HG03439 (cell line): ENCODE results near the gene WBP4.
"Not testable (repeated sequence)": the region's sequence is repeated elsewhere in the genome, so short reads cannot be mapped to it uniquely, and the experiment has no call there.

Source experiments
- ATAC-seq: cut with Tn5 transposase; IDR thresholded peaks from one replicate; pipeline ENCODE4 v1.9.1; 2021; ENCODE audit warnings: mild to moderate bottlenecking, moderate library complexity; ENCODE audit not compliant: unreplicated experiment

WBP4 gene, protein sequence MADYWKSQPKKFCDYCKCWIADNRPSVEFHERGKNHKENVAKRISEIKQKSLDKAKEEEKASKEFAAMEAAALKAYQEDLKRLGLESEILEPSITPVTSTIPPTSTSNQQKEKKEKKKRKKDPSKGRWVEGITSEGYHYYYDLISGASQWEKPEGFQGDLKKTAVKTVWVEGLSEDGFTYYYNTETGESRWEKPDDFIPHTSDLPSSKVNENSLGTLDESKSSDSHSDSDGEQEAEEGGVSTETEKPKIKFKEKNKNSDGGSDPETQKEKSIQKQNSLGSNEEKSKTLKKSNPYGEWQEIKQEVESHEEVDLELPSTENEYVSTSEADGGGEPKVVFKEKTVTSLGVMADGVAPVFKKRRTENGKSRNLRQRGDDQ

DNA sequence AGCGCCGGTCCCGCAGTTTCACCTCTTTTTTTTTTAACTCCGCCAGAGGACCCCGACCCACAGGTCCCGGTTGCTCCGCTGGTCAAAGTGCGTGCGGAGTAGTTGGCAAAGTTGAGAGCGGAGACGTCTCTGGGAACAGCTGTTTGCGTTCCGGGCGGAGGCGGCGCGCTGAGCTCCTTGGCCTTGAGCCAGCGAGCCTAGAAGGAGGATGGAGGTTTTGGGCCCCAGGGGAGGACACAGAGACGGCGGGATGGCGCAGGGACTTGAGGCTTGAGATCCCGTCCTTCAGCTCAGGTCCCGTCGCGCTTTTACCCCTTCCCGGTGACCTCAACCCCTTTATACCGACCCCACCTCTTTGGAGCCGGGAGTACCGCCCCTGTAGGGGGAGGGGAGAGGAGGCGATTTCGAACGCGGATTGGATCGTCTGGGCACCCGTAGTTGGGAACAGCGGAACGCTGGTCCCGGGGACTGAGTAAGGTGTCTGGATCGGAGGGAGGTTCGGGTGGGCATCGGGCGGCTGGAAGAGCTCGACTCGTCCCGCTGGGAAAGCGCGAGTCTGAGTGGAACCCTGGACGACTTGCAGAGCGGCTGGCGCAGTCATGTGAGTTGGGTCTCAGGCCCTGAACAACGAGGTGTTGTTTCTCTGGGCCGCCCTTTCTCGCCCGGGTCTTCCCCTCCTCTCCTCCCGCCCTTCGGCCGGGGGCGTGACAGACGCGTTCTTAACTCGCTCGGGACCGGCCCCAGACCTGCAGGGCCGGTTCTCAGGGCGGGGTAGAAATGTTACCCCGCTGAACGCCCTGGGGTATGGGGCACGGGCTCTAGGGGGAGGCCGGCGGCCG is at the start of gene WBP4:
Gene WBP4, plus strand, starts transcription at position 435 of the 839 bp plus-strand sequence. Its CDS starts 165 bp downstream, at position 600.
- ATAC-seq: peak; percentile 76

DNA sequence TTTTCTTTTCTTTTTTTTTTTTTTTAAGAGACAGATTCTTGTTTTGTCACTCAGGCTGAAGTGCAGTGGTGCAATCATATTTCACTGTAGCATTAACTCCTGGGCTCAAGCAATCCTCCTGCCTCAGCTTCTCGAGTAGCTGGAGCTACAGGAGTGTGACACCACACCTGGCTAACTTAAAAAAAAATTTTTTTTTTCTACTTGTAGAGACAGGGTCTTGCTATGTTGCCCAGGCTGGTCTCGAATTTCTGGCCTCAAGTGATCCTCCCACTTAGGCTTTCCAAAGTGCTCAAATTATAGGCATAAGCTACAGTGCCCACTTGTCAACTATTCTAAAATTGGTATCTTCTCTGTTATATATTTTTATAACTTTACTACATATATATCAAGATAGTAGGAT is 48.8 kb upstream of the WBP4 start:
- ATAC-seq: no peak

- ATAC-seq: peak; percentile 43
Measured at GRCh38 chr13:41013835-41014234, 47.5 kb upstream of the WBP4 start.

- ATAC-seq: no peak
Measured at GRCh38 chr13:41015920-41016319, 45.4 kb upstream of the WBP4 start.

GRCh38 chr13:41017159-41017558 is 44.1 kb upstream of the WBP4 start:
- ATAC-seq: no peak

DNA sequence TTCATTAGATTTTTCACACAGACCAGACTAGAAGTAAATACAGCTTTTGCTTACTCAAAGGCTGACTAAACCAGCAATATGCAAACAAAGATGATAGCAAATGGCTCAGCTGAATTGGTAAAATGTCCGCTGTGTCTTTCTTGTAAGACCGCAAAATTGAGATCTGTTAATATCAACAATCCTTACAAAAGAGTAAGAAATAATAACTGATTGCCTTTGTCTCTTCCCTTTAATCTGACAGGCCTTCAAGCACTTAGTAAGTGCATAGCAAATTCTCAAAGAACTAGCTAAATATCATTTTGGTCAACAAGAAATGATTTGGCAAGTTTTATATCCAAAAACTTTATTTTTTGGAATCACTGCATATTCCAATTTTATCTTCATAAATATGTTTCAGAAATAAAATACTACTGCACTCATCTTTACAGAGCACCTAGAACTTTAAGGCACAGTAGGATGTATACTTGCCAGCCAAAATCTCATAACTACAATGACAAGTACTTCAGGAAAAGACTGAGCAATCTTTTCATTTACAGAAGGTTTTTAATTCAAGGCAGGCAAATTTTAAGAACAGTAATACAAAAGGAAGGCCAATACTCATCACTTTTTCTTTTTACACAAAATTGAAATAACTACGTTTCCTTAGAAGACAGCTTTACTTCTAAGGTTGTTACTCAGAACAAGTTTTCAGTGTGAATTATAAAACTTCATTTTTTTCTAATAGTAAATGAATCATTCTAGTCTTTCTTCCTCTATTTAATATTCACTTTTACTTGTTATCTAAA is 43.3 kb upstream of the WBP4 start:
- ATAC-seq: no peak

GRCh38 chr13:41018602-41018948 is 42.7 kb upstream of the WBP4 start:
- ATAC-seq: no peak

DNA sequence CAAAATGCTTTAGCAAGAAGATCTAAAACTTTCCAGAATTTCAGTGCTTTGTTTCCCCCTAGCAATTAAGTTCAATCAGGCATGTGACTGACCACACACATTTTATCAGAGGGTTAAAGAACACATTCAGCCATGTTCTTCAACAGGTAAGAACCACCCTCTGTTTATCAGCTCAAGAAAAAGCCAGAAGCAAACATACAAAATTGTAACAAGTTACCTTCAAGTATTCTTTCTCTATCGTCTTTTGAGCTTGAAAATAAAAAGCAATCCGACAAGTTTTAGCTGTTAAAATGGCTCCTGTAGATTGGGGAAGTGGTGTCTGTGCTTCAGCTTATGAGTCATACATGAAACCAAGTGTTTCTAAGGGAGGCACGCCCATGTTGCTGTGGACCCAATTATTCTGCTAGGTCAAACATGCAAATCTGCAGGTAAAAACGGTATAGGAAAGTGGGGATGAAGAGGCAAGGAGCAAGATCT is 42.3 kb upstream of the WBP4 start, which contains the start of gene ELF1:
Gene ELF1, minus strand, starts transcription at position 306 of the 477 bp plus-strand sequence. CDS start 37,262 bp downstream, outside the sequence.
- ATAC-seq: peak; percentile 91

GRCh38 chr13:41019578-41020347 is 41.5 kb upstream of the WBP4 start:
- no peak for ATAC-seq

DNA sequence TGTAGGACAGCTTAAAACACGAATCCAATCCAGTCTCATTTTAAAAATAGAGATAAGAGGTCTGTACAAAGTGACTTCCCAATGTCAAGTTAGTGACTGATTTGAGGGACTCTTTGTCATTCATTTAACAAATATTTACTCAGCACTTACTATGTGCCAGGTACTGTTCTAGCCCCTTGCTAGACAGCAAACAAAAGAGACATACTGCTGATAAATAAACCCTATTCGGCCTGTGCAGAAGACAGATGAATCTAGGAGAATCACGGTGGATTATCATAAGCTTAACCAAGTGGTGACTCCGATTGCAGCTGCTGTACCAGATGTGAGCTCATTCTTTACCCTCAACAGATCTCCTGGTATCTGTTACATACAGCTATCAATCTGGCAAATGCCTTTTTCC is 35.8 kb upstream of the WBP4 start:
- ATAC-seq: no peak

GRCh38 chr13:41026788-41027187 is 34.5 kb upstream of the WBP4 start:
- ATAC-seq: no peak

DNA sequence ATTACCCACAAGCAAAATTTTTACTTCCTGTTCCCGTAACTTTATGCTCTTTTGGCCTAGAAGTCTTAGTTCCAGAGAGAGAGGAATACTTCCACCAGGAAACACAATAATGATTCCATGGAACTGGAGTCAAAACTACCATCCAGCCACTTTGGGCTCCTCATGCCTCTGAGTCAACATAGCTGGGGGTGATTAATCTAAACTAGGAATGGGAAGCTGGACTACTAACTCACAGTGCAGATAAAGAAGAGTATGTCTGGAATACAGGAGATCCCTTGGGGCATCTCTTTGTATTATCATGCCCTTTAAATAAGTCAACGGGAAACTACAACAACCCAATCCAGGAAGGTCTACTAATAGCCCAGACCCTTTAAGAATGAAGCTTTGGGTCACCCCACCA is 33.3 kb upstream of the WBP4 start:
- no peak for ATAC-seq

DNA sequence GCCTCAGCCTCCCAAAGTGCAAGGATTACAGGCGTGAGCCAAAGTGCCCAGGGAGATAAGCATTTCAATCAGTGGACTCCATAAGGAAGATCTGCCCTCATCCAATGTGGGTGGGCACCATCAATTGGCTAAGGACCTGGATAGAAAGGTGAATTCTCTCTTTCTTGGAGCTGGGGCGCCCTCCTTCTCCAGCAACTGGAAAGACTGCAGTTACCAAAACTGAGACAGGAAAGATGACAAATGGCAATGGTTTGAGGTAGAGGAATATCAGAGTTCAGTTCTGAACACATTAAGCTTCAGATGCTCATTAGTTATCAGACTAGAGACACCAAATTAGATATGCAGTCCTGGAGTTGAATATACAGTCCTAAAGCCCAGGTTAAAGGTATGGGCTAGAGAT is 31.7 kb upstream of the WBP4 start:
- ATAC-seq: no peak

- no peak for ATAC-seq
Measured at GRCh38 chr13:41032691-41033376, 28.5 kb upstream of the WBP4 start.

GRCh38 chr13:41034382-41034781 is 26.9 kb upstream of the WBP4 start:
- ATAC-seq: no peak

- no peak for ATAC-seq
Measured at GRCh38 chr13:41034881-41035280, 26.4 kb upstream of the WBP4 start.

DNA sequence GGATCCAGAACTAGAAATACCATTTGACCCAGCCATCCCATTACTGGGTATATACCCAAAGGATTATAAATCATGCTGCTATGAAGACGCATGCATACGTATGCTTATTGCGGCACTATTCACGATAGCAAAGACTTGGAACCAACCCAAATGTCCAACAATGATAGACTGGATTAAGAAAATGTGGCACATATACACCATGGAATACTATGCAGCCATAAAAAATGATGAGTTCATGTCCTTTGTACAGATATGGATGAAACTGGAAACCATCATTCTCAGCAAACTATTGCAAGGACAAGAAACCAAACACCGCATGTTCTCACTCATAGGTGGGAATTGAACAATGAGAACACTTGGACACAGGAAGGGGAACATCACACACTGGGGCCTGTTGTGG is 24.8 kb upstream of the WBP4 start:
- not testable (repeated sequence) for ATAC-seq

GRCh38 chr13:41039746-41040145 is 21.6 kb upstream of the WBP4 start:
- ATAC-seq: no peak

DNA sequence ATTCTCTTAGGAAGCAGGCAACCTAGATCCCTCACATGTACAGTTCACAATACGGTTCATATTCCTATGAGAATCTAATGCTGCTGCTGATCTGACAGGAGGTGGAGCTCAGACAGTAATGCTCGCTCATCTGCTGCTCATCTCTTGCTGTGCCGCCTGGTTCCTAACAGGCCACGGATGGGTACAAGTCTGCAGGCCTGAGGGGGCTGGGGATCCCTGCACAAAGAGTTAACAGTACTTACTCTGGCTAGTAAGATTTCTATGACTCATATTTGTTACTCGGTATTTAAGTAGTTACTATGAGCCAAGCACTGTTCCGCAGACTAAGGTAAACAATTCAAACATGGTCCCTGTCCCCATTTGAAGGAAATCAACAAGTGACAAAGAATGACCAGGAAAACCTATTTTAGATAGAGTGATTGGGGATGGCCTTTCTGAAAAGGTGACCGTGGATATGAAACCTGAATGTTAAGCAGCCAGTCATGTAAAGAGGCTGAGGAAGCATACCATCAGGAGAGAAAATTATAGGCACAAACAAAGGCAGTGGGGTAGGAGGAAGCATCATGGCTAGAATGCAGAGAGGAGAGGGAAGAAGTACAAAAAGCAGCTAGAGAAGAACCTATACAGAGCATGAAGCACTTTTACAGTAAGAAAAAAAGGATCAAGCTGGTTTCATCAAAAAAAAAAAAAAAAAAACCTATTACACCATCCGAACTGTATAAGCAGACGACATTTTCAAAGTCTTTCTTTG is 20.6 kb upstream of the WBP4 start:
- no peak for ATAC-seq
